ENCODE data around the gene MSI2. TPM values are rescaled to one million over a fixed set of nuclear protein-coding genes. Genes with fewer than 3 reads are reported as not detected.
A peak's percentile ranks its signal among the peaks of the same experiment; 100 is the strongest.

Gene MSI2
- polyA plus RNA-seq, 1 donor from 2014 or later = 3.8 TPM

DNA sequence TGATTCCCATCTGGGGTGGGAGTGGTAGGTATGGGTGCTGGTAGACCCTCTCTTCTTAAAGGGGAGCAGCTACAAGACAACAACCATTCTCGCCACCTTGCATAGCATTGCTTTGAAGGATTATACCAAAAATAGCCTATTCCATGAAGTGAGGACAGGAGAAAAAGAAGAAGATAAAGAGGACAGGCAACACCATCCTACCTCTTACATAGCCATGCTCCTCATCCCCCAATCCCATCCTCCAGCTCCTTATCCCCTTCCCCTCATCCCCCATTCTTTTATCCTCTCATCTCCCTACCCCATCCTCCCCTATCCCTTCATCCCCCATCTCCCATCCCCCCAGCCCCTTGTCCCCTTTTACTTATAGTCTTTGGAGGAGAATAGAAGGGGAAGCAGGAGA is 459.7 kb downstream of the MSI2 start:
- Mint-ChIP-seq H3K4me1 (no peaks in the 10 kb centered on the region), H3K36me3 (no peaks in the 10 kb centered on the region), H3K27ac (no peak overlapping the region), H3K4me3 (peak overlapping the region in 1 of 4 donors; percentile 10), H3K27me3 (peaks cover 35% of the 10 kb centered on the region), H3K9me3 (peaks cover 0 to 2% (median 0%) of the 10 kb centered on the region in 3 donors)

- Mint-ChIP-seq H3K27me3 (peaks cover 18% of the 10 kb centered on the region), H3K27ac (no peak overlapping the region), H3K9me3 (peaks cover 0 to 2% (median 0%) of the 10 kb centered on the region in 3 donors), H3K4me3 (no peak overlapping the region), H3K4me1 (peaks cover 0 to 2% (median 0%) of the 10 kb centered on the region in 3 donors), H3K36me3 (no peaks in the 10 kb centered on the region)
Measured at GRCh38 chr17:57718878-57719277, 462.6 kb downstream of the MSI2 start.

DNA sequence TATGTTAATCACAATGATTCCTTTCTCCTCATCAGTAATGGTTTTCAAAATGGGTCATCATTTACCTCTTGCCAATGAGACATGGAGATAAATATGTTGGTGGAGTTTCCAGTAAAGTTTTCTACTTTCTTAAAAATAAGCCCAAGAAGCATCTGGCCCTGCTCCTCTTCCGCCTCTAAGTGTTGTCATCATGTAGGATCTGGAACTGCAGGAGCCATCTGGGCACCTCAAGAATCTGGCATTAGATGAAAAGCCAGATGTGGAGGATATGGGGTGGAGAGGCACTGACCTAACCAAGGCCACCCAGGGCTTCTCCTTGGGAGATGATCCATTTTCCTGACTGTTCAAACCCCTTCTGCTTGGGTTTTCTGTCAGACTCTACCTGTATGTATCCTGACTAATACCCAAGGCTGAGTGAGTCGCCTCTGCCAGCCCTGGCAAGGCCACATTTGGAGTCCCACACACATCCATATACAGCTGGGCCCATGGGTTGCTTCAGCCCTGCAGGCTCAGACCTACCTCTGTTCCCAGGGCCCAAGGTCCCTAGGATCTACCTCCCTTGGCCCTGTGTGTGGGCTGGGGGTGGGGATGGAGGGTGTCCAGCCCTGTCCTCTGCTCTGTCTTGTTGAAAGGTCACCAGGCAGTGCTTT is 464.2 kb downstream of the MSI2 start:
- H3K4me1 Mint-ChIP-seq = peaks cover 0 to 6% (median 0%) of the 10 kb centered on the region in 3 donors
- H3K9me3 Mint-ChIP-seq = peaks cover 0 to 2% (median 0%) of the 10 kb centered on the region in 3 donors
- no peak overlapping the region for H3K4me3 Mint-ChIP-seq
- H3K36me3 Mint-ChIP-seq = no peaks in the 10 kb centered on the region
- H3K27ac Mint-ChIP-seq = no peak overlapping the region
- H3K27me3 Mint-ChIP-seq = peaks cover 17% of the 10 kb centered on the region

- Mint-ChIP-seq H3K36me3 (no peaks in the 10 kb centered on the region), H3K4me1 (peaks cover 0 to 6% (median 0%) of the 10 kb centered on the region in 3 donors), H3K27ac (no peak overlapping the region), H3K27me3 (peaks cover 4% of the 10 kb centered on the region), H3K9me3 (peaks cover 0 to 2% (median 0%) of the 10 kb centered on the region in 3 donors), H3K4me3 (no peak overlapping the region)
Measured at GRCh38 chr17:57721967-57722703, 465.8 kb downstream of the MSI2 start.

- H3K36me3 Mint-ChIP-seq = no peaks in the 10 kb centered on the region
- peaks cover 0 to 2% (median 0%) of the 10 kb centered on the region in 3 donors for H3K9me3 Mint-ChIP-seq
- H3K27me3 Mint-ChIP-seq = no peaks in the 10 kb centered on the region
- H3K4me3 Mint-ChIP-seq = no peak overlapping the region
- H3K4me1 Mint-ChIP-seq = peaks cover 0 to 6% (median 0%) of the 10 kb centered on the region in 3 donors
- no peak overlapping the region for H3K27ac Mint-ChIP-seq
Measured at GRCh38 chr17:57722704-57723043, 466.4 kb downstream of the MSI2 start.

GRCh38 chr17:57723427-57724025 is 467.2 kb downstream of the MSI2 start:
- H3K4me1 Mint-ChIP-seq = peaks cover 0 to 6% (median 0%) of the 10 kb centered on the region in 3 donors
- H3K4me3 Mint-ChIP-seq = peak overlapping the region in 2 of 4 donors; percentile 17 to 79
- H3K27me3 Mint-ChIP-seq = no peaks in the 10 kb centered on the region
- peaks cover 0 to 2% (median 0%) of the 10 kb centered on the region in 3 donors for H3K9me3 Mint-ChIP-seq
- H3K36me3 Mint-ChIP-seq = no peaks in the 10 kb centered on the region
- no peak overlapping the region for H3K27ac Mint-ChIP-seq

GRCh38 chr17:57724026-57724728 is 467.9 kb downstream of the MSI2 start:
- H3K36me3 Mint-ChIP-seq = no peaks in the 10 kb centered on the region
- peak overlapping the region in 2 of 4 donors; percentile 17 to 79 for H3K4me3 Mint-ChIP-seq
- peaks cover 0 to 2% (median 0%) of the 10 kb centered on the region in 3 donors for H3K9me3 Mint-ChIP-seq
- H3K27ac Mint-ChIP-seq = no peak overlapping the region
- H3K4me1 Mint-ChIP-seq = peaks cover 0 to 6% (median 0%) of the 10 kb centered on the region in 3 donors
- H3K27me3 Mint-ChIP-seq = no peaks in the 10 kb centered on the region

GRCh38 chr17:57724729-57725125 is 468.4 kb downstream of the MSI2 start:
- H3K4me3 Mint-ChIP-seq = no peak overlapping the region
- no peak overlapping the region for H3K27ac Mint-ChIP-seq
- no peaks in the 10 kb centered on the region for H3K9me3 Mint-ChIP-seq
- H3K27me3 Mint-ChIP-seq = no peaks in the 10 kb centered on the region
- H3K4me1 Mint-ChIP-seq = peaks cover 0 to 6% (median 0%) of the 10 kb centered on the region in 3 donors
- no peaks in the 10 kb centered on the region for H3K36me3 Mint-ChIP-seq

GRCh38 chr17:57726213-57726790 is 470.0 kb downstream of the MSI2 start:
- Mint-ChIP-seq H3K4me1 (peaks cover 0 to 9% (median 2%) of the 10 kb centered on the region in 3 donors), H3K27ac (no peak overlapping the region), H3K36me3 (no peaks in the 10 kb centered on the region), H3K9me3 (no peaks in the 10 kb centered on the region), H3K4me3 (peak overlapping the region in 1 of 4 donors; percentile 78), H3K27me3 (no peaks in the 10 kb centered on the region)

GRCh38 chr17:57726838-57727237 is 470.5 kb downstream of the MSI2 start:
- Mint-ChIP-seq H3K27me3 (peaks cover 3% of the 10 kb centered on the region), H3K9me3 (no peaks in the 10 kb centered on the region), H3K4me3 (no peak overlapping the region), H3K27ac (no peak overlapping the region), H3K36me3 (no peaks in the 10 kb centered on the region), H3K4me1 (peaks cover 0 to 9% (median 2%) of the 10 kb centered on the region in 3 donors)

GRCh38 chr17:57727630-57728175 is 471.4 kb downstream of the MSI2 start:
- no peaks in the 10 kb centered on the region for H3K36me3 Mint-ChIP-seq
- H3K4me1 Mint-ChIP-seq = peaks cover 0 to 9% (median 2%) of the 10 kb centered on the region in 3 donors
- no peaks in the 10 kb centered on the region for H3K9me3 Mint-ChIP-seq
- no peak overlapping the region for H3K27ac Mint-ChIP-seq
- H3K4me3 Mint-ChIP-seq = no peak overlapping the region
- peaks cover 3% of the 10 kb centered on the region for H3K27me3 Mint-ChIP-seq

GRCh38 chr17:57730026-57730701 is 473.8 kb downstream of the MSI2 start:
- H3K4me1 Mint-ChIP-seq = peaks cover 5 to 7% (median 5%) of the 10 kb centered on the region in 3 donors
- peaks cover 3% of the 10 kb centered on the region for H3K27me3 Mint-ChIP-seq
- H3K4me3 Mint-ChIP-seq = no peak overlapping the region
- no peak overlapping the region for H3K27ac Mint-ChIP-seq
- H3K9me3 Mint-ChIP-seq = no peaks in the 10 kb centered on the region
- H3K36me3 Mint-ChIP-seq = no peaks in the 10 kb centered on the region

- peaks cover 3% of the 10 kb centered on the region for H3K27me3 Mint-ChIP-seq
- H3K4me1 Mint-ChIP-seq = peaks cover 11 to 13% (median 11%) of the 10 kb centered on the region in 3 donors
- no peak overlapping the region for H3K4me3 Mint-ChIP-seq
- H3K27ac Mint-ChIP-seq = no peak overlapping the region
- no peaks in the 10 kb centered on the region for H3K9me3 Mint-ChIP-seq
- no peaks in the 10 kb centered on the region for H3K36me3 Mint-ChIP-seq
Measured at GRCh38 chr17:57732062-57732461, 475.7 kb downstream of the MSI2 start.

DNA sequence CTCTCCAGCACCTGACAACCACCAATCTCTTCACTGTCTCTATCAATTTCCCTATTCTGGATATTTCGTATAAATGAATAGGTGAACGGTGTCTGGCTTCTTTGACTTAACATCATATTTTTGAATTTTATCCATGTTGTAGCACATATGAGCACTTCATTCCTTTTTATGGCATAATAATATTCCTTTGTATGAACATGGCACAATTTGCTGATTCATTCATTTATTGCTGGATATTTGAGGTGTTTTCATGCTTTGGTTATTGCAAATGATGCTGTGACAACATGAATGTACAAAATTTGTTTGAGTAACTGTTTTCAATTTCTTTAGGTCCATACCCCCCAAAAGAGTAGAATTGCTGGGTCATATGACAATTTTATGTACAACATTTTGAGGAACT is 476.8 kb downstream of the MSI2 start:
- Mint-ChIP-seq H3K27ac (no peak overlapping the region), H3K4me3 (no peak overlapping the region), H3K4me1 (peaks cover 11 to 13% (median 11%) of the 10 kb centered on the region in 3 donors), H3K36me3 (no peaks in the 10 kb centered on the region), H3K27me3 (peaks cover 3% of the 10 kb centered on the region), H3K9me3 (no peaks in the 10 kb centered on the region)
